Left colon (tissue), 2 donors: ENCODE measurements around the gene CDC42BPB. TPM values are rescaled to one million over a fixed set of nuclear protein-coding genes. Genes with fewer than 3 reads are reported as not detected.

Experiments used
- ATAC-seq: fragments of 200-7000 bp; cut with Tn5 transposase; one replicate; pipeline ENCODE4 v1.9.1; 2020; ENCODE audit warnings: mild to moderate bottlenecking, moderate library complexity
- DNase-seq, 2 donors: peaks; one replicate each; pipeline ENCODE4 v3.0.0-alpha.2; 2020
- intact Hi-C, 2 donors: fragments of 100-400 bp; cut with DNase I in 1 of 2; cut with micrococcal nuclease in 1 of 2; formaldehyde crosslinking; loops; one replicate each; pipeline versions ENCODE4 v1.11.2 to v1.14.0; 2022; cut with DNase I, micrococcal nuclease
- total RNA-seq, 2 donors: library from RNA; stranded (reverse); fragmentation: NEBNext Ultra II Directional; extraction: Animal tissue kit (Norgen Biotek cat#: 25700); gene quantifications; one replicate each; pipeline ENCODE4 v1.2.1, GENCODE V29; 2021
- donor health status: DM: no; HTN: no; CAD: no.
- donor health status: DM: yes; HTN: yes; CAD: no.

CDC42BPB gene
- total RNA-seq, 2 donors from 2014 or later, result 75.5 to 85.2 TPM

DNA sequence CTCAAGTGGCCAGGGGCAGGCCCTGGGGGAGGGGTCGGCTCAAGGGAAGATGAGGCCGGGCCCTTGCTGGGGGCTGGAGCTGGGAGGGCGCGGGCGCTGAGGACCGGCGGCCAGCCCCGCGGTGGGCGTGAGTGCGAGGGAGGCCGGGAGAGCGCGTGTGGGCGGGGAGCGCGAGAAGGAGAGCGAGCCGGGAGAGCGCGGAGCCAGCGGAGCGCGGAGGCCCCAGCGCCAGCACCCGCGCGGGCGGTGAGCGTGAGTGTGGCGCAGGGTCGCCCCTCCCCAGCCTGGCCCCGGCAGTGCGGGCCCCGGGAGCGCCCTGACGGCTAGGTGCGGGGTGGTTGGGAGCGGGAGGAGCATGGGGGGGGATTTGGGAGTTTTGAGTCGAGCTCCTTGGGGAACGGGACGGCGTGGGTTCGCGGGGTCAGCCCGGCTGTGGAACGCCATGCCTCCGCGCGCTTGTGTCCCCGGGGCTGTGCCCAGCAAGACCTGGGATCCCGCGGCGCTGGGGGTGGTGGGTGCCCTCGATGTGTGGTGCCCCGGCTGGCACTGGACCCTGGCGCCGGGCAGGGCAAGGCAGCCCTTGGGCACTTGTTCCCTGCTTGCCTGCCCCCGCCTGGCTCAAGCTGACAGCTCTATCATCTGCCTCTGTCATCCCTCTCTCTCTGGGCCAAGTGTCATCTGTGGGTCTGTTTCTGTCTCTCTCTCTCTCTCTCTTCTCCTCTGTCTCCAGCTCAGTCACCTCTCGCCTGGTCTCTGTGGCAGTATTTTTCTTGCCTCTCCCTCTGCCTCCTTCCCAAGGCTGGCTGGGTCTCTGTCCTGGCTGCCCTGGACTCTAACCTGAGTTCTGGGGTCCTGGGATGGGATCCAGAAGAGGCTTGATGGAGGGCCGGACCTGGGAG is 26.9 kb upstream of the CDC42BPB start, which contains the start of gene LBHD2:
TSS of gene LBHD2 (plus strand) at position 190 of the 899 bp plus-strand sequence. CDS start 1,803 bp downstream, outside the sequence.
- peak; percentile 27 for ATAC-seq
- no peak for DNase-seq
- intact Hi-C loops, result no loop called here

GRCh38 chr14:103081951-103082350 is 24.6 kb upstream of the CDC42BPB start:
- intact Hi-C loops, result no loop called here
- DNase-seq, result no peak
- no peak for ATAC-seq

DNA sequence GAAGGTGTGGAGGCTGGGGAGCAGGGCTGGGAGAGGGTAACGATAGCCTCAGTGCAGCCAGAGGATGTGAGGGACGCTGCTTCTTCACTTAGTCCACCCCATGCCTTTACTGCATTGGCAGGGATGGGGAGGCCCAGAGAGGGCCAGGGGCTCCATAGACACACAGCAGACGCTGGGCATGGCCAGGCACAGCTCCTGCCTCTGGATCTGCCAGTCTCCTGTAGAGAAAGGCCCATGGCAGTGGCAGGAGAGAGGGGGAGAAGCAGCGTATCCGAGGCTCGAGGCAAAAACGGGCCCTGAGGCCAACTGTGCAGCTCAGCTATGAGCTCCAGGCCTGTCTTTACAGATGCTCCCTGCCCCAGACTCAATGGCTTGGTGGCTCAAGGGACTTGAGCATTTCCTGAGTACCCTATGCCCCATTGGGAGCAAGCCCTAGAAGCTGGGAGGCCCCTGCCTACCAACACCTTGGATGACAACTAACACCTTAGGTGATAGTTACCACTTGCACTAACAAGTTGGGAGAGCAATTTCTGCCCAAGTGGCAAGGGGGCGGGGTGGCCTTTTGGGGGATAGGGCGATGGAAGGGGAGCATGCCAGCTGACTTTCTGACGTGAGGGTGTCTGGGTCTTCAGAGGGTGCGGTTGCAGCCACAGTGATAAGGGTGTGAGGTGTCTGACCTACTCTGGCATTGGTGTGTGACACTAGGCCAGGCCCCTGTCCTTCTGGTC is 21.7 kb upstream of the CDC42BPB start:
- DNase-seq (no peak), ATAC-seq (no peak)
- intact Hi-C loops, result loop anchor here in 1 of 2 donors (5.0 kb wide), 1 partner anchor 213 kb away; no protein-coding TSS in a partner anchor

- peak in 1 of 2 donors; percentile 87 for DNase-seq
- ATAC-seq, result peak; percentile 59
- intact Hi-C loops, result loop anchor here in 1 of 2 donors (5.0 kb wide), 1 partner anchor 214 kb away; no protein-coding TSS in a partner anchor
These were observed 21.0 kb upstream of the CDC42BPB start for GRCh38 chr14:103078420-103078749.

DNA sequence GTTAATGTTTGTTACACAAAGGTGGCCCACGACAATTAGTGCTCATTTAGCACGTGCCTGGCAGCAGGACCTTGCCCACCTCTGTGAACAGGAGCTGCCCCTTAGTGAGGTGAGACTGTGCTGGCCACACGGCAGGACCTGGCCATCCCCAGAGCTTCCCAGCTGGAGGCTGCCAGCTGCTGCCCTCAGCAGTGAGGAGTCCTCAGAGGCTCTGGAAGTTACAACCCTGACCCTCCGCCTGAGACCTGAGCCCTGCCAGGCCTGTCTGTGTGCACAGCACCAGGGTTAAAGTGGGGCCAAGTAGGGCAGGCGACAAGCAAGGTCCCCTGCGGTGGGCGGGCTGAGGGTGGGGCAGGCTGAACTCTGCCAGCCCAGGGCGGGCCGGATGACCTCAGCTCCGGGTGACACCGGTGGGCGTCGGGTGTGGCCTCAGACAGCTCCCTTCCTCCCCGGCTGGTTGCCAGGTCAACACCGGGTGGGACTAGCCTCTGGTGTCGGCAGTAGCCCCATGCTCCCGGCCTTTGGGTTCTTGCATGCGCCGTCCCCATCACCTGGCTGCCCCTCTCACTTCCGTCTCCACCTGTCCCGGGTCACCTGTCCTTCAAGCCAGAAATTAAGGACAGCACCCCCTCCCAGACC is 17.5 kb upstream of the CDC42BPB start:
- DNase-seq, result peak; percentile 78 to 85
- peak; percentile 44 for ATAC-seq
- intact Hi-C loops, result loop anchor here in 1 of 2 donors (5.0 kb wide), 1 partner anchor 217 kb away; no protein-coding TSS in a partner anchor

- ATAC-seq (no peak), DNase-seq (peak; percentile 12 to 28)
- intact Hi-C loops, result no loop called here
These were observed 16.8 kb upstream of the CDC42BPB start for GRCh38 chr14:103073876-103074728.

DNA sequence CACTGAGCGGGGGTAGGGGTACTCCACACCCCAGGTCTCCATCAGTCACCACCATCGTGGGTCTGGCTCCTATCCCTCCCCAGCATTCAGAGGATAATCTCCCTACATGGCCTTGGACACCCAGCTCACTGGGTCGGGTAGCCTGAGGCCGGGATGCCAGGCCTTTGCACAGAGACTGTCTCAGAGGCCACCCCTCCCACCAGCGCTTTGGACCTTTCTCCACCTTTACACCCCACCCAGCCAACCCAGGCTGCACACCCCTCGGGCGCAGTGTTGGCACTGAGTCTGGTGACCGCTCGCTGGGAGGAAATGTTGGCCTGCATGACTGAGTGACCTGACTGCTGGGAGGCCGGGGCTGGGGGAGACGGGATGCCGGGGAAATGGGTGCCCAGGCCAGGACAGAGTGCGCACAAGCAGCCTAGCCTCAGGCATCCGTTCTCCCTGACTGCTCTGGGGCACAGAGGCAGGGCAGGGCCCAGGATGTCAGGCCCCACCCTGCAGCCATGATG is 16.1 kb upstream of the CDC42BPB start:
- intact Hi-C loops, result no loop called here
- ATAC-seq (no peak), DNase-seq (peak in 1 of 2 donors; percentile 8)

DNA sequence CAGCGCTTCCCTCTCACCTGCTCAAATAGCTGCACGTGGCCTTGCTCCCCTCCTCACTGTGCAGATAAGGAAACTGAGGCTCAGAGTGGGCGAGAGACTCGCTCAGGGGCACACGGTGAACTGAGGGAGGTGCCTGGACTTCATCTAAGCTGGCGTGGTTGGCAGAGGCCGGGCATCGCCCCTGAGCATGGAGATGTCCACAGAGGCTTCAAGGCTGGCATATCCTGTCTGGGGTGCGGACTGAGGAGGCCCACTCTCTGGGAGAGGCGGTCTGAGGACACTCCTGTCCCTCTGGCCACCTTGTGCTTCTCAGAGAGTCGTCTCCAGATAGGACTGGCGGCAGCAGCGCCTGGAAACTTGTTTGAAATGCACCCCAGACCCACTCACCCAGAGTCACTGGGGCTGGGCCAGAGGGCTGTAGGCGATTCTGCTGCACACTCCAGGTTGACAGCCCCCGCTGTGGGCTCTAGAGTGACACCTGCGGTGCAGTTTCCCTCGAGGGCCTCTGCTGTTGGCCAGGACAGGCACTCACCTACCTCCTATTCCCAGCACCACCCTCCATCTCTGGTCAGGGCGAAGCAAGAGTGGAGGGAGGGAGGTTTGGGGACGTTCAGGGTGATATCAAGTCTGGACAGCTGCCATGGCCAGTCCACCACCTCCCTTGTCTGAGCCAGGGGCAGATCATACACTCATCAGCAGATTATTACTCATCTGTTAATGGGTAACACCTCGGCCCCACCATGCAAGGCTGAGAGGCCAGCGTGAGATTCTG is 15.4 kb upstream of the CDC42BPB start:
- DNase-seq, result peak in 1 of 2 donors; percentile 35
- intact Hi-C loops, result no loop called here
- ATAC-seq, result no peak

GRCh38 chr14:103071544-103072251 is 14.3 kb upstream of the CDC42BPB start:
- DNase-seq, result peak in 1 of 2 donors; percentile 46
- ATAC-seq, result peak; percentile 15
- intact Hi-C loops, result no loop called here

GRCh38 chr14:103070971-103071542 is 13.7 kb upstream of the CDC42BPB start:
- ATAC-seq, result peak; percentile 30
- peak in 1 of 2 donors; percentile 53 for DNase-seq
- intact Hi-C loops, result no loop called here

DNA sequence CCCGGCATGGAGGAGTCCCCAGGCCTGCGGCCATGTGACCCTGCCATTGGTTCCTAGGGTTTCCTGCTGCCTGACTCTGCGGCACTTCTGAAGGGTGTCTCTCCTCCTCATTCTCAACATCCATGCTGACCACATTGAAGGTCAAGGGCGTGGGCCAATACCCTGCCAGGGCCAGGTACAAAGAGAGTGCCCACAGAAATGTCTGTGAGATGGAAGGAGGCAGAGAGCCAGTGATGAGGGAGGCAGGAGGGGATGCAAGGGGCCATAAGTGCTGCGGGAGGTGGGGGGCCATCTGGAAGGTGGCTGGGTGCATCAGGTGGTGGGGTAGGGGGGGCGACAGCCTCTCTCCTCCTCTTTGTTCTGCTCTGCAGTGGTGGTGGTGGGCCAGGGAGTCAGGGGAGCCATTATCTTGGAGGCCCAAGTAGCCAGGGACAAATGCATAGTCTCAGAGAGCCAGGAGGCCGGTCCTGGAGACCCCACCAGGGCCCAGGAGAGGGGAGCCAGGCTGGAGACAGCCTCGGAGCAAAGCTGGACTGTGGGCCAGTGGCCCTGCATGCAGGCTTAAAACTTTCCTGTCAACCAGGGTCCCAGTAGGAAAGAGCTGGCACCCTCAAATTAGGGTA is 13.0 kb upstream of the CDC42BPB start:
- intact Hi-C loops, result no loop called here
- ATAC-seq (no peak), DNase-seq (no peak)

GRCh38 chr14:103068351-103069073 is 11.2 kb upstream of the CDC42BPB start:
- DNase-seq, result peak in 1 of 2 donors; percentile 33
- intact Hi-C loops, result no loop called here
- peak; percentile 10 for ATAC-seq

DNA sequence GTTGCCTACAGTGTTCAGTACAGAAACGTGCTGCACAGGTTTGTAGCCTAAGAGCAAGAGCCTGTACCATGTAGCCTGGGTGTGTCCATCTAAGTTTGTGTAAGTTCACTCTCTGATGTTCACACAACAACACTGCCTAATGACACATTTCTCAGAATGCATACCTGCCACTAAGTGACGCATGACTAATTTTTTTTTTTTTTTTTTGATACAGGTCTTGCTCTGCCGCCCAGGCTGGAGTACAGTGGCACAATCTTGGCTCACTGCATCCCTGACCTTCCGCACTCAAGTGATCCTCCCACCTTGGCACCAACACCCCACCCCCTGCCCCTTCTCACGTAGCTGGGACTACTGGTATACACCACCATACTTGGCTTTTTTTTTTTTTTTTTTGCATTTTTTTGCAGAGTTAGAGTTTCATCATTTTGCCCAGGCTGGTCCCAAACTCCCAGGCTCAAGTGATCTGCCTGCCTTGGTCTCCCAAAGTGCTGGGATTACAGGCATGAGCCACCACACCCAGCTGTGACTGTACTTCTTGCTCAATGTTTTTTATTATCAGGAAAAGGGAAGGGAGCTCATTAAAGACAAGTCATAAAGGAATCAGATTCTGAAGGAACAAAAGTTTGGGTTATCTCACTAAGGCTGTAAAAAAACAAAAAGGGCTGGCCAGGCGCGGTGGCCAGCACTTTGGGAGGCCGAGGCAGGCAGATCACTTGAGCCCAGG is 10.0 kb upstream of the CDC42BPB start:
- peak; percentile 74 for ATAC-seq
- intact Hi-C loops, result no loop called here
- DNase-seq, result peak in 1 of 2 donors; percentile 67

- ATAC-seq (no peak), DNase-seq (peak in 1 of 2 donors; percentile 37)
- intact Hi-C loops, result no loop called here
These were observed 9.1 kb upstream of the CDC42BPB start for GRCh38 chr14:103066399-103066798.

GRCh38 chr14:103065861-103066260 is 8.5 kb upstream of the CDC42BPB start:
- ATAC-seq, result no peak
- intact Hi-C loops, result no loop called here
- no peak for DNase-seq
